ENCODE data around the gene MAL.

MAL gene

DNA sequence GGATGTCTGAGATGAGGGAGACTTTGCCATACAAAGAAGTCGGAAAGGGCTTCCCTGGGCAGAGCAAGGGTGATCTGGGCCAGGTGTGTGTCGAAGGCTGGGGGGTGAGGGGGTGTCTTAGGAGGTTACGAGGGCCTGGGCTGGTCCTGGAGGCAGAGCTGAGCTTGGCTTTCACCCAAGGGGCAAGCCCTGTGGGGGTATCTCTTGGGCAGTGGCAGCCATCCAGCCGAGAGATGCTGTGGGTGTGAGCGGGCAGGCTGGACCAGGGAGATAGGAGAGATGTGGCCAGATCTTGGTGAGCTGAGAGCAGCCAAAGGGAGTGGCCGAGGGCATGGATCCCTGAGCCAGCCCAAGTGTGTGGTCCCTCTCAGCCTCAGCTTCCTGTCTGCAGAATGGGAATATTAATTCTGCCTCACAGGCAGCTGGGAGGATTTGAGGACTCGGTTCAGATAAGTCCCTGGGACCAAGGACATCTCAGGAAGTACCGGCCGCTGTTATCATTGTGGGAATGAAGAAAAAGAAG is 33.0 kb downstream of the MAL start:
- Histone ChIP-seq H3K4me2 (peak overlapping the region in 7 of 11 experiments; percentile 6 to 62 (median 33); a peak in 10 of 22 replicates), H3K27ac (no peak overlapping the region), H3K4me3 (no peak overlapping the region), H3K4me1 (peaks cover 13 to 64% (median 45%) of the 10 kb centered on the region in 10 experiments; a peak in 18 of 20 replicates), H3K27me3 (0 out of 22 replicates have a peak, but pooled peaks cover 0 to 4% (median 0%) of the 10 kb centered on the region in 11 experiments), H3K9ac (no peak overlapping the region), H3K36me3 (no peaks in the 10 kb centered on the region), H4K20me1 (peaks cover 0 to 12% (median 0%) of the 10 kb centered on the region in 11 experiments; a peak in 3 of 22 replicates), H3K9me3 (replicated peaks in 1 of 11) (no peaks in the 10 kb centered on the region)
- no peak for TF ChIP-seq Cebpa-rat (IDR thresholded peaks at IDR 0.05)

DNA sequence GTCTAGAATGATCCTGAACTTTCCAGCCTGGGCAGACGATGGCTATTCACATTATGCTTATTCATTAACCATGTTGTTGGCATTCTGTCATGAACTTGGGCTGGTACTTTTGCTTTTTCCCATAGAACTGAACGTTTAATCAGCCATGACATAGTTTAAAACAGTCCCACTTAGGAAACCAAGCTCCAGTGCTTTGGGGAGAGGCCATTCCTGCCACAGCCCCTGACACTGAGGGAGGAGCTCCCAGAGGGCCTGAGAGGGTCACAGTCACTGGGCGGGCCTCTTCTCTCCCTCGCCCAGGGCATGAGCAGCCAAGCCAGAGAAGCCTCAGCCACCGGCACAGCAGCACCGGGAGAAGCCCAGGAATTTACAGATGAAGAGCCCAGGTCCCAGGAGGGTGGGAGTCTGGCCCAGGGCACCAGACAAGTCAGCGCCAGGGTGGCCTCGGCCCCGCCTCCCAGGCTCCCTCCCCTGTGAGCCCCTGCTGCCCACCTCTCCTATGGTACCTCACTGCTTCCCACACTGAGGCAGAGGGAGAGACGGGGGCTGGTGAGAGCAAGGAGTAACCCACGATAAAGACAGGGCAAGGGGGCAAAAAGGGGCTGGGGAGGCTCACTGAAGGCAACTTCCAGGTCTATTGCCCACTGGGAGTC is 33.6 kb downstream of the MAL start:
- Histone ChIP-seq H3K9me3 (replicated peaks in 1 of 11) (no peaks in the 10 kb centered on the region), H3K27ac (no peak overlapping the region), H3K27me3 (0 out of 22 replicates have a peak, but pooled peaks cover 0 to 4% (median 0%) of the 10 kb centered on the region in 11 experiments), H3K4me3 (no peak overlapping the region), H3K36me3 (no peaks in the 10 kb centered on the region), H3K9ac (no peak overlapping the region; a peak in 1 of 22 replicates), H3K4me2 (peak overlapping the region in 7 of 11 experiments; percentile 6 to 62 (median 33); a peak in 11 of 22 replicates), H4K20me1 (peaks cover 0 to 12% (median 0%) of the 10 kb centered on the region in 11 experiments; a peak in 3 of 22 replicates), H3K4me1 (peaks cover 13 to 70% (median 51%) of the 10 kb centered on the region in 10 experiments; a peak in 18 of 20 replicates)
- TF ChIP-seq Cebpa-rat (IDR thresholded peaks at IDR 0.05), result no peak

DNA sequence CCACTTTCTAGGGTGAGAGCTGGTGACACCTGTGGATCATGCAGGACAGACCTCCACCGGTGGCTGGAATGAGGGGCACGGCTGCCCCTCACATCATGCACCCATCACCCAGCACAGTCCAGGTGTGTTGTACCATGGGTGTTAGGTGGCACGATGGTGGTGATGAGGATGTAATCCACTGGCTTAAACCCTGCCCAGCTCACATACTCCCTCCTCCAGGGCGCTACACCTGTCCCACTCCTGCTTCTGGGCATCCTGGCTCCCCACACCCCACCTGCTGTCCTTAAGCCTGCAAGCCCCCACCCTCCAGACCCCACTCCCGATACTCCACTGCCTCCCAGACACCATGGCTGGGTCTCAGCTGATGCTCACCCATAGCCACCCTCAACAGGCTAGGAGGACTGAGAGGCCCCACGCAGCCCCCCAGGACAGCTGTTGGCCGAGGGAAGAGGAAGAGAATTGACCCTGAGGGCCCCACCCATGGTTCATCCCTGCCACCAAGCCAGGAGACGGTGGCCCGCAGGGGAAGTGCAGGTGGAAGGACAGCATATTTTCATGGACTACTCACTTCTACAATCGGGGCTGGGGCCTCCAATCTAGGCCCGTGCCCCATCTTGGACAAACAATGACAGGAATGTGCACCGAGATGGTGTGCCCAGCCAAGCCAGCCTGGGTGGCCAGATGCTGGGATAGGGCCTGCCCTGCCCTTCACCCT is 34.3 kb downstream of the MAL start:
- Histone ChIP-seq H3K27ac (no peak overlapping the region), H3K9me3 (replicated peaks in 1 of 11) (no peaks in the 10 kb centered on the region), H4K20me1 (peaks cover 0 to 12% (median 0%) of the 10 kb centered on the region in 11 experiments; a peak in 3 of 22 replicates), H3K9ac (no peak overlapping the region), H3K4me2 (peak overlapping the region in 5 of 11 experiments; percentile 6 to 62 (median 33); a peak in 3 of 22 replicates), H3K4me3 (no peak overlapping the region), H3K27me3 (0 out of 22 replicates have a peak, but pooled peaks cover 0 to 4% (median 0%) of the 10 kb centered on the region in 11 experiments), H3K36me3 (no peaks in the 10 kb centered on the region), H3K4me1 (peaks cover 13 to 69% (median 51%) of the 10 kb centered on the region in 10 experiments; a peak in 18 of 20 replicates)
- TF ChIP-seq Cebpa-rat (IDR thresholded peaks at IDR 0.05), result no peak

DNA sequence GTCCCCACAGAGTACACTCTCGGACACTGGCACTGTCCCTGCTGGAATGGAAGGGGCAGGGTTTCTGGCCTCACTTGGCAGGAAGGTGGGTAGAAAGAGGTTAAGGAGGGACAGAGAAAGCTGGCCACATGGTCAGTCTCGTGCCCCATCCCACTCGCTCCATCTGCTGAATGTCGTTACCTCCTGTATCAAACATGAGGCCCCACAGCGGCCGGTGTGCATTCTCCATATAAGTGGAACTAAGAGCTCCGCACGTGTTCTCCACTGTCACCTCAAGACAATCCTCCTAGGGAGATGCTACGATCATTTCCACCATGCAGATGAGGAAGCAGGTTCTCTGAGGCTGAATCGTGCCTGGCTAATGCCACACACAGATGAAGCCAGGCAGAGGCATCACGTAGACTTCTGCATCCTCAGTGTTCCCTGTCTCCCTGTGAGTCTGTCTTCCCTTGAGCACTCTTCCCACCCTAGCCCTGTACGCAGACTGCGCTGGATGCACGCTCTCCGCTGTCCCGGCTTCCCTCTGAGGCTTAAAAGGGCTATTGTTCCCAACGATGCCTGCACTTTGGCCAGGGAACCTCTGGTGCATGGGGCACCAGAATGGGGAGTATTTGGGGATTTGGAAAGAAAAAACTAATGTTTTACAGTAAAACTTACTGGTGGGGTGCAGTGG is 35.1 kb downstream of the MAL start:
- H3K4me3 ChIP-seq, result no peak overlapping the region
- H3K36me3 ChIP-seq, result no peaks in the 10 kb centered on the region
- H4K20me1 ChIP-seq, result peaks cover 0 to 12% (median 0%) of the 10 kb centered on the region in 11 experiments; a peak in 3 of 22 replicates
- no peak for TF ChIP-seq Cebpa-rat (IDR thresholded peaks at IDR 0.05)
- H3K9me3 ChIP-seq (replicated peaks in 1 of 11), result no peaks in the 10 kb centered on the region
- H3K4me2 ChIP-seq, result no peak overlapping the region
- H3K27me3 ChIP-seq, result 0 out of 22 replicates have a peak, but pooled peaks cover 0 to 4% (median 0%) of the 10 kb centered on the region in 11 experiments
- no peak overlapping the region for H3K27ac ChIP-seq
- peaks cover 13 to 61% (median 45%) of the 10 kb centered on the region in 10 experiments; a peak in 18 of 20 replicates for H3K4me1 ChIP-seq
- H3K9ac ChIP-seq, result no peak overlapping the region

DNA sequence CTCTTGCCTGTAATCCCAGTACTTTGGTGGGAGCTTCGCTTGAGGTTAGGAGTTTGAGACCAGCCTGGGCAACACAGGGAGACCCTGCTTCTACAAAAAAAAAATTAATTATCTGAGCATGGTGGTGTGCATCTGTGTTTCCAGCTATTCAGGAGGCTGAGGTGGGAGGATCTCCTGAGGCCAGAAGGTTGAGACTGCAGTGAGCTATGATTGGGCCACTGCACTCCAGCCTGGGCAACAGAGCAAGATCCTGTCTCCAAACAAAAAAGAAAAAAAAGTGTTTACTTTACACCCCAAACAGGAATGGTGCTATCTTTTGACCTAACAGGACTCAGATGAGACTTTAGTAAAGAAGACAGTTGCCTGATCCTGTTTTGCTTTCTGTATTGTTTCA is 35.6 kb downstream of the MAL start:
- TF ChIP-seq Cebpa-rat (IDR thresholded peaks at IDR 0.05), result no peak
- no peak overlapping the region for H3K27ac ChIP-seq
- no peak overlapping the region; a peak in 1 of 22 replicates for H3K4me2 ChIP-seq
- H4K20me1 ChIP-seq, result peaks cover 0 to 12% (median 0%) of the 10 kb centered on the region in 11 experiments; a peak in 3 of 22 replicates
- peaks cover 10 to 56% (median 40%) of the 10 kb centered on the region in 10 experiments; a peak in 18 of 20 replicates for H3K4me1 ChIP-seq
- H3K27me3 ChIP-seq, result 0 out of 22 replicates have a peak, but pooled peaks cover 0 to 4% (median 0%) of the 10 kb centered on the region in 11 experiments
- no peak overlapping the region for H3K9ac ChIP-seq
- no peak overlapping the region for H3K4me3 ChIP-seq
- H3K9me3 ChIP-seq (replicated peaks in 1 of 11), result no peaks in the 10 kb centered on the region
- H3K36me3 ChIP-seq, result no peaks in the 10 kb centered on the region

DNA sequence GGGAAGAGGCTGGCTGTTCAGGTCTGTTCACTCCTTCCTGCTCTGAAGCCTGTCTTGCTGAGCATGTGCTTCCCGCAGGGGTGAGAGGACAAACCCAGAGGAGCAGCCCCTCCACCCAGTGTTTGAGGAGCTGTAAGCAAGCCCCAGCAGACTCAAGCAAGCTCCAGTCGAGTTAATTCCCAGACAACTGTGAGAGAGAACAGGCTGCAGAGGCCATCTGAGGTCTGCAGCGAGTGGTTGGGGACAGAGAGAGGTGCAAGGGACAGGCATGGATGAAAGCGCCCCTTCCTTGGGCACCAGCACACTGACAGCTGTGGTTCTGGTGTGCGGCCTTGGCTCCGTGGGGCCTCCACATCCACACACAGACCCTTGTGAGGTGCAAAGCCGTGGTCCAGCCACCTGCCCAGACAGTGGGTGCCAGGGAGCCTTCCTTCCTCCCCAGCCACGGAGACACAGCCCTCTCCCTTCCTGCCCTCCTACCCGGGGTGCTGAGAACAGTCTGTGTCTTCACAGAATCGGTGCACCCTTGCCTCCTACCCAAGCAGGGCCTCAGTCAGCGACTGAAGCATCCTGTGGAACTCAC is 36.2 kb downstream of the MAL start:
- no peak for TF ChIP-seq Cebpa-rat (IDR thresholded peaks at IDR 0.05)
- 0 out of 22 replicates have a peak, but pooled peaks cover 0 to 4% (median 0%) of the 10 kb centered on the region in 11 experiments for H3K27me3 ChIP-seq
- no peak overlapping the region for H3K9ac ChIP-seq
- H4K20me1 ChIP-seq, result peaks cover 0 to 12% (median 0%) of the 10 kb centered on the region in 11 experiments; a peak in 3 of 22 replicates
- no peaks in the 10 kb centered on the region for H3K36me3 ChIP-seq
- peaks cover 10 to 52% (median 39%) of the 10 kb centered on the region in 10 experiments; a peak in 18 of 20 replicates for H3K4me1 ChIP-seq
- no peak overlapping the region for H3K27ac ChIP-seq
- no peaks in the 10 kb centered on the region for H3K9me3 ChIP-seq (replicated peaks in 1 of 11)
- no peak overlapping the region for H3K4me3 ChIP-seq
- H3K4me2 ChIP-seq, result peak overlapping the region in 5 of 11 experiments; percentile 6 to 49 (median 37); a peak in 5 of 22 replicates

DNA sequence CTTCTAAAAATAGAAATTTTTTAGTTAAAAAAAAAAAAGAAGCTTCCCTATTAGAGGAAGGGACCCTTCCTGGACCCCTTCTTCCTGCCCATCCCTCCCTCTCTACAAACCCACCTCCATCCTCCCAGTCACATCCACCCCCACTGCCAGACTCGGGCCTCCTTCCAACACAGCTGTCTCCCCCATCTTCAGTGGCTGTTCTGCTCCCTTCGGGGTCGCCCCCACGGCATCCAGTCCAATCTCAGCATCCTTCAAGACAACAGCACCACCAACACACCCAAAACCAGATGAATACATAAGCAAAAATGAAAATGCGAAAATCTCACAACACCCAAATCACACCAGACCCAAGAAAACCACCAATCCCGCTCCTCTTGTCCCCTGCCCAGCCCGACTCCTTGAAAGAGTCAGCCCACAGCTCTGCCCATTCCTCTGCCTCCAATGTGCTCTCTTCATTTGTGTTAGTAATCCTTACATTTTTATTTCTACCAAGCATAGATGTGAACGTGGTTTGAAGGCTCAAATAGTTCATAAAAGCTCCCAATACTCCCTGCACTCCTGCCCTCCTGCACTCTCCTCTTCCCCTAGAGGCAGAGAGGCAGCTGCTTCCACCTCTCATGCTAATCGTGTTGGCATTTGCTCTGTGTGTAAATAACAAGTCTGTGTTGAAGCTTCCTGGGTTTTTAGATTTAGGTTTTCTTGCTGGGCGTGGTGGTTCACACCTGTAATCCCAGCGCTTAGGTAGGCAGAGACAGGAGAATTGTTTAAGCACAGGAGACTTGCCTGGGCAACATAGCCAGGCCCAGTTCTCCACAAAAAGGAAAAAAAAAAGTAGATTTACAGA is 37.0 kb downstream of the MAL start:
- Histone ChIP-seq H3K27ac (no peak overlapping the region), H3K27me3 (0 out of 22 replicates have a peak, but pooled peaks cover 0 to 4% (median 0%) of the 10 kb centered on the region in 11 experiments), H3K9ac (no peak overlapping the region), H3K36me3 (no peaks in the 10 kb centered on the region), H3K9me3 (replicated peaks in 1 of 11) (no peaks in the 10 kb centered on the region), H3K4me2 (peak overlapping the region in 10 of 11 experiments; percentile 0 to 49 (median 30); a peak in 11 of 22 replicates), H3K4me1 (peaks cover 10 to 51% (median 39%) of the 10 kb centered on the region in 10 experiments; a peak in 18 of 20 replicates), H4K20me1 (peaks cover 0 to 12% (median 0%) of the 10 kb centered on the region in 11 experiments; a peak in 3 of 22 replicates), H3K4me3 (no peak overlapping the region)
- no peak for TF ChIP-seq Cebpa-rat (IDR thresholded peaks at IDR 0.05)
